GM12878 (cell line): ENCODE data around the gene TBC1D19. TPM values are rescaled to one million over a fixed set of nuclear protein-coding genes. Genes with fewer than 3 reads are reported as not detected.

ENCODE experiments used
- ATAC-seq: fragments of 200-7000 bp; cut with Tn5 transposase; 3 replicates; pipeline ENCODE4 v1.9.1; 2020; ENCODE audit warnings: mild to moderate bottlenecking, moderate library complexity
- BruUV-seq: library from RNA; stranded (reverse); fragments of 400-500 nt; replicated peaks from 2 replicates; lab custom pipeline; 2021; lab: Mats Ljungman, UMichigan
- CTCF ChIA-PET: fragments of 300-600 bp; sonication (Branson Sonifier 250); formaldehyde crosslinking; extraction: SDS; loops from one replicate; lab custom pipeline; 2021; ENCODE audit warnings: inconsistent platforms; lab: Yijun Ruan, JAX
- POLR2A ChIA-PET: fragments of 350-600 bp; formaldehyde crosslinking; extraction: SDS; loops from one replicate; lab custom pipeline; 2021; ENCODE audit warnings: inconsistent platforms; lab: Charles Lee
- RAD21 ChIA-PET: fragments of 300-600 bp; sonication (Branson Sonifier 250); formaldehyde crosslinking; loops from one replicate; lab custom pipeline; 2023; ENCODE audit warnings: antibody characterized with exemption; ENCODE audit not compliant: unreplicated experiment; lab: Charles Lee
- SMC1A ChIA-PET: fragments of 300-600 bp; sonication (Branson Sonifier 250); formaldehyde crosslinking; loops from one replicate; lab custom pipeline; 2023; ENCODE audit not compliant: unreplicated experiment, uncharacterized antibody; lab: Charles Lee
- DNase-seq: peaks from one replicate; pipeline ENCODE4 v3.0.0-alpha.2; 2011; ENCODE audit warnings: low read depth, low spot score
- FAIRE-seq: peaks from 3 replicates; lab custom pipeline; 2011; peaks lifted over from hg19 to GRCh38; lab: Jason Lieb, UNC
- H2AFZ ChIP-seq: 2 replicates; pipeline ENCODE4 v1.6.0; 2011; ENCODE audit warnings: low read depth, low read length, control low read depth; ENCODE audit not compliant: control insufficient read depth
- H3K27ac ChIP-seq: 2 replicates; pipeline ENCODE4 v1.5.1; 2011; ENCODE audit warnings: control low read depth; ENCODE audit not compliant: control insufficient read depth, insufficient read depth
- H3K27me3 ChIP-seq, 2 experiments: replicated peaks in 1 of 2; 2 replicates each; pipeline versions ENCODE4 v1.6.0 to v1.6.1; 2011; ENCODE audit warnings: low read length in 1 of 2; ENCODE audit not compliant: control insufficient read depth in 2 of 2, insufficient read depth in 2 of 2
- H3K36me3 ChIP-seq, 2 experiments: 2 replicates each; pipeline ENCODE4 v1.5.1; 2011; ENCODE audit warnings: low read length in 1 of 2; ENCODE audit not compliant: control insufficient read depth in 2 of 2, insufficient read depth in 2 of 2
- H3K4me1 ChIP-seq: 2 replicates; pipeline ENCODE4 v1.6.1; 2011; ENCODE audit warnings: mild to moderate bottlenecking, low read length, moderate library complexity, mixed read lengths; ENCODE audit not compliant: control insufficient read depth, insufficient read depth
- H3K4me2 ChIP-seq: 2 replicates; pipeline ENCODE4 v1.6.0; 2011; ENCODE audit warnings: control low read depth; ENCODE audit not compliant: control insufficient read depth, insufficient read depth
- H3K4me3 ChIP-seq: fragments of 200-600 bp; sonication (generic); 2 replicates; pipeline ENCODE4 v1.5.1; 2016
- H3K79me2 ChIP-seq: 2 replicates; pipeline ENCODE4 v1.6.0; 2011; ENCODE audit warnings: low read length; ENCODE audit not compliant: control insufficient read depth, insufficient read depth
- H3K9ac ChIP-seq: 2 replicates; pipeline ENCODE4 v1.8.0; 2011; ENCODE audit warnings: low read length, control low read depth, mixed read lengths; ENCODE audit not compliant: control insufficient read depth, insufficient read depth
- H3K9me3 ChIP-seq: replicated peaks from 3 replicates; pipeline ENCODE4 v1.5.1; 2011; ENCODE audit warnings: mild to moderate bottlenecking, low read length; ENCODE audit not compliant: control insufficient read depth, insufficient read depth
- H4K20me1 ChIP-seq: 2 replicates; pipeline ENCODE4 v1.6.0; 2011; ENCODE audit not compliant: control insufficient read depth, insufficient read depth
- ASH2L ChIP-seq: fragments of 300-600, 200-600 bp; sonication (generic); IDR thresholded peaks from 2 replicates; pipeline ENCODE4 v1.6.1; 2017; ENCODE audit warnings: low read depth, mild to moderate bottlenecking, borderline replicate concordance
- BCL11A ChIP-seq: IDR thresholded peaks from 2 replicates; pipeline ENCODE4 v1.6.1; 2011; ENCODE audit warnings: low read depth, low read length
- BHLHE40 ChIP-seq, 2 experiments: fragments of 450-650 bp in 1 of 2; IDR thresholded peaks; 2 replicates each; pipeline ENCODE4 v1.6.1; 2011 to 2017; ENCODE audit warnings: low read depth in 2 of 2, borderline replicate concordance in 1 of 2, improper control_type of control experiment in 1 of 2, low read length in 1 of 2, mild to moderate bottlenecking in 1 of 2
- CBX5 ChIP-seq: sonication (generic); IDR thresholded peaks from 2 replicates; pipeline ENCODE4 v1.6.1; 2016; ENCODE audit warnings: low read depth, moderate library complexity, mild to moderate bottlenecking, inconsistent platforms
- EGR1 ChIP-seq, 2 experiments: IDR thresholded peaks; 1 replicate in 1 of 2; 2 replicates in 1 of 2; pipeline ENCODE4 v1.6.1; 2011 to 2012; ENCODE audit warnings: low read depth in 2 of 2, low read length in 2 of 2, borderline replicate concordance in 1 of 2, mild to moderate bottlenecking in 1 of 2, moderate library complexity in 1 of 2
- FOXM1 ChIP-seq: IDR thresholded peaks from 2 replicates; pipeline ENCODE4 v1.6.1; 2012; ENCODE audit warnings: low read depth, mild to moderate bottlenecking, inconsistent platforms, low read length, moderate library complexity
- HDAC6 ChIP-seq: fragments of 200-600 bp; sonication (generic); IDR thresholded peaks from one replicate; pipeline ENCODE4 v1.8.0; 2017; ENCODE audit warnings: antibody characterized with exemption; ENCODE audit not compliant: unreplicated experiment
- IRF4 ChIP-seq: IDR thresholded peaks from 2 replicates; pipeline ENCODE4 v1.6.1; 2011; ENCODE audit warnings: low read depth, low read length
- KAT2A ChIP-seq: conservative IDR thresholded peaks from 2 replicates; pipeline ENCODE4 v1.6.1; 2011; ENCODE audit warnings: low read depth, low read length; ENCODE audit not compliant: control insufficient read depth
- KLF5 ChIP-seq: fragments of 450-650 bp; IDR thresholded peaks from 2 replicates; pipeline ENCODE4 v1.6.1; 2014; ENCODE audit warnings: mild to moderate bottlenecking; ENCODE audit not compliant: partially characterized antibody
- PML ChIP-seq: IDR thresholded peaks from 2 replicates; pipeline ENCODE4 v1.6.1; 2012; ENCODE audit warnings: low read length, inconsistent platforms
- RUNX3 ChIP-seq: IDR thresholded peaks from 2 replicates; pipeline ENCODE4 v1.6.1; 2012; ENCODE audit warnings: low read length, inconsistent platforms
- SIX5 ChIP-seq: IDR thresholded peaks from 2 replicates; pipeline ENCODE4 v1.6.1; 2011; ENCODE audit warnings: mild to moderate bottlenecking, low read depth, low read length, moderate library complexity; ENCODE audit not compliant: severe bottlenecking
- SREBF2 ChIP-seq: IDR thresholded peaks from 2 replicates; pipeline ENCODE4 v1.6.1; 2012; ENCODE audit warnings: mild to moderate bottlenecking, low read length
- TCF12 ChIP-seq: IDR thresholded peaks from 2 replicates; pipeline ENCODE4 v1.6.1; 2011; ENCODE audit warnings: low read depth, mild to moderate bottlenecking, low read length
- YBX1 ChIP-seq: fragments of 450-650 bp; IDR thresholded peaks from 2 replicates; pipeline ENCODE4 v1.6.1; 2016; ENCODE audit warnings: antibody characterized with exemption
- ZNF207 ChIP-seq: fragments of 450-650 bp; IDR thresholded peaks from 2 replicates; pipeline ENCODE4 v1.6.1; 2014; ENCODE audit warnings: antibody characterized with exemption, mild to moderate bottlenecking, borderline replicate concordance
- WGBS: methylation state at CpG from one replicate; pipeline ENCODE4 v1.1.6; 2016; ENCODE audit warnings: low lambda C conversion rate; ENCODE audit not compliant: insufficient replicate concordance, insufficient coverage; ENCODE audit errors: missing lambda C conversion rate; 5-methylcytosine and 5-hydroxymethylcytosine counted together
- in situ Hi-C: fragments of 300-500 bp; cut with MboI; formaldehyde crosslinking; loops from 9 replicates; pipeline ENCODE4 v1.14.3; 2018; ENCODE audit warnings: mixed read lengths
- intact Hi-C: fragments of 100-400 bp; cut with micrococcal nuclease; formaldehyde crosslinking; loops from one replicate; pipeline ENCODE4 v1.14.2; 2022; ENCODE audit not compliant: unreplicated experiment
- polyA plus RNA-seq, 11 experiments: library from polyadenylated mRNA; depleted of rRNA in 4 of 11; unstranded in 6 of 11; stranded (reverse) in 5 of 11; fragments of >200 nt; fragmentation: Nextera tagmentation in 4 of 11; fragmentation: Illumina TruSeq in 1 of 11; extraction: Ambion mirVana in 4 of 11; extraction: Trizol in 1 of 11; gene quantifications; 1 replicate in 1 of 11; 2 replicates in 10 of 11; pipeline versions ENCODE4 v1.2.1 to v1.2.3, GENCODE V29; 2011 to 2016; ENCODE audit warnings: inconsistent platforms in 2 of 11, missing spikeins in 2 of 11, low read depth in 1 of 11
- total RNA-seq, 4 experiments: library from RNA; depleted of rRNA in 3 of 4; stranded (reverse); fragments of >200 nt in 3 of 4; fragmentation: Illumina TruSeq in 1 of 4; extraction: Trizol in 1 of 4; gene quantifications; 2 replicates each; pipeline versions ENCODE4 v1.2.1 to v1.2.3, GENCODE V29; 2013 to 2021
- TF ChIP-seq, protein P1 (sequence below): fragments of 450-650 bp; IDR thresholded peaks from 2 replicates; pipeline ENCODE4 v1.6.1; 2016; ENCODE audit warnings: mild to moderate bottlenecking

Gene TBC1D19
- total and polyA plus RNA-seq, 10 of the 15 experiments (the other 5 are each of a cell fraction or from before 2014, with no cell fraction given): 0.29 to 3.9 (median 2.1) TPM

GRCh38 chr4:26542991-26543390, 40.9 kb upstream of the TBC1D19 start:
- H3K36me3 ChIP-seq: no peaks in the 10 kb centered on the region
- H3K9ac ChIP-seq: no peak overlapping the region
- no TSS peak for BruUV-seq
- TF ChIP-seq BHLHE40 (IDR thresholded peaks at IDR 0.05; ENCODE audit: borderline replicate concordance in 1 of 2, low read depth in 2 of 2, low read length in 1 of 2): no peak
- TF ChIP-seq EGR1 (IDR thresholded peaks at IDR 0.05; ENCODE audit: borderline replicate concordance in 1 of 2, low read depth in 2 of 2, low read length in 2 of 2): no peak
- no peak for TF ChIP-seq SIX5
- TF ChIP-seq FOXM1: no peak
- TF ChIP-seq RUNX3: no peak
- TF ChIP-seq IRF4: no peak
- TF ChIP-seq KLF5: no peak
- TF ChIP-seq ZNF207: no peak
- no peak for TF ChIP-seq SREBF2
- TF ChIP-seq BCL11A: no peak
- TF ChIP-seq PML: no peak
- TF ChIP-seq ASH2L: no peak
- no peak for TF ChIP-seq KAT2A
- TF ChIP-seq CBX5: no peak
- TF ChIP-seq TCF12: no peak
- no peak for TF ChIP-seq HDAC6
- no peak for TF ChIP-seq YBX1
- TF ChIP-seq, protein P1, sequence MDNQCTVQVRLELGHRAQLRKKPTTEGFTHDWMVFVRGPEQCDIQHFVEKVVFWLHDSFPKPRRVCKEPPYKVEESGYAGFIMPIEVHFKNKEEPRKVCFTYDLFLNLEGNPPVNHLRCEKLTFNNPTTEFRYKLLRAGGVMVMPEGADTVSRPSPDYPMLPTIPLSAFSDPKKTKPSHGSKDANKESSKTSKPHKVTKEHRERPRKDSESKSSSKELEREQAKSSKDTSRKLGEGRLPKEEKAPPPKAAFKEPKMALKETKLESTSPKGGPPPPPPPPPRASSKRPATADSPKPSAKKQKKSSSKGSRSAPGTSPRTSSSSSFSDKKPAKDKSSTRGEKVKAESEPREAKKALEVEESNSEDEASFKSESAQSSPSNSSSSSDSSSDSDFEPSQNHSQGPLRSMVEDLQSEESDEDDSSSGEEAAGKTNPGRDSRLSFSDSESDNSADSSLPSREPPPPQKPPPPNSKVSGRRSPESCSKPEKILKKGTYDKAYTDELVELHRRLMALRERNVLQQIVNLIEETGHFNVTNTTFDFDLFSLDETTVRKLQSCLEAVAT: no peak
- intact Hi-C loops: no loop called here
- H4K20me1 ChIP-seq: no peaks in the 10 kb centered on the region
- no peak overlapping the region for H2AFZ ChIP-seq
- CTCF ChIA-PET: no interaction called here
- RAD21 ChIA-PET: no interaction called here
- no peaks in the 10 kb centered on the region for H3K27me3 ChIP-seq
- ATAC-seq (no peak), FAIRE-seq (no peak), DNase-seq (no peak)
- H3K4me2 ChIP-seq: no peak overlapping the region
- H3K4me1 ChIP-seq: no peaks in the 10 kb centered on the region
- no peaks in the 10 kb centered on the region for H3K79me2 ChIP-seq
- in situ Hi-C loops: no loop called here
- no peak overlapping the region for H3K4me3 ChIP-seq
- SMC1A ChIA-PET: no interaction called here
- POLR2A ChIA-PET: no interaction called here
- WGBS: 13% methylated on average over 3 of the region's 3 CpGs
- no peak overlapping the region for H3K27ac ChIP-seq
- H3K9me3 ChIP-seq: no peaks in the 10 kb centered on the region; the same call in 2 of the 3 replicates
